Endodermal cell (in vitro differentiated cells): ENCODE measurements around the gene ZNF70. TPM values are rescaled to one million over a fixed set of nuclear protein-coding genes. Genes with fewer than 3 reads are reported as not detected.

Experiments
- DNase-seq: peaks from one replicate; pipeline ENCODE4 v3.0.0-alpha.2; 2017
- H3K27ac ChIP-seq: 2 replicates; pipeline ENCODE4 v1.5.1; 2013; ENCODE audit warnings: mild to moderate bottlenecking, low read depth, low read length, moderate library complexity
- H3K27me3 ChIP-seq: 2 replicates; pipeline ENCODE4 v1.6.1; 2013; ENCODE audit warnings: mild to moderate bottlenecking, low read length, moderate library complexity; ENCODE audit not compliant: insufficient read depth, control insufficient read depth, poor library complexity, severe bottlenecking
- H3K36me3 ChIP-seq: 2 replicates; pipeline ENCODE4 v1.7.0; 2013; ENCODE audit warnings: mild to moderate bottlenecking, low read length, moderate library complexity; ENCODE audit not compliant: control insufficient read depth, insufficient read depth
- H3K4me1 ChIP-seq: one replicate; pipeline ENCODE4 v1.7.0; 2013; ENCODE audit warnings: low read length; ENCODE audit not compliant: control insufficient read depth, insufficient read depth
- H3K4me3 ChIP-seq: 2 replicates; pipeline ENCODE4 v1.5.1; 2013; ENCODE audit warnings: mild to moderate bottlenecking, low read length, moderate library complexity
- H3K9ac ChIP-seq: 2 replicates; pipeline ENCODE4 v1.6.1; 2013; ENCODE audit warnings: mild to moderate bottlenecking, low read length, moderate library complexity; ENCODE audit not compliant: poor library complexity, severe bottlenecking; ENCODE audit errors: extremely low read depth
- H3K9me3 ChIP-seq: 2 replicates; pipeline ENCODE4 v1.6.1; 2013; ENCODE audit warnings: mild to moderate bottlenecking, low read length, moderate library complexity; ENCODE audit not compliant: control insufficient read depth
- H3K27ac Mint-ChIP-seq: 2 replicates; pipeline ENCODE4 v1.8.0; 2020; ENCODE audit warnings: mixed read lengths
- H3K27me3 Mint-ChIP-seq: 2 replicates; pipeline ENCODE4 v1.8.0; 2021; ENCODE audit warnings: mild to moderate bottlenecking, mixed read lengths; ENCODE audit not compliant: insufficient read depth
- H3K36me3 Mint-ChIP-seq: 2 replicates; pipeline ENCODE4 v1.8.0; 2020; ENCODE audit warnings: low read depth, mixed read lengths
- H3K4me1 Mint-ChIP-seq: 2 replicates; pipeline ENCODE4 v1.8.0; 2020; ENCODE audit warnings: mixed read lengths
- H3K4me3 Mint-ChIP-seq: 2 replicates; pipeline ENCODE4 v1.8.0; 2020; ENCODE audit warnings: mild to moderate bottlenecking, moderate library complexity, mixed read lengths
- H3K9me3 Mint-ChIP-seq: 2 replicates; pipeline ENCODE4 v1.8.0; 2020; ENCODE audit warnings: mild to moderate bottlenecking, mixed read lengths
- CTCF ChIP-seq: fragments of 200-600 bp; sonication (generic); conservative IDR thresholded peaks from 2 replicates; pipeline ENCODE4 v1.5.0; 2021; ENCODE audit warnings: antibody characterized with exemption, mild to moderate bottlenecking
- whole genome bisulfite sequencing, 2 experiments: methylation state at CpG; one replicate each; pipeline versions ENCODE4 v1.1.5 to v1.1.7; 2013; ENCODE audit warnings: missing lambda C conversion rate in 2 of 2, mixed read lengths in 1 of 2; ENCODE audit not compliant: insufficient coverage in 1 of 2, insufficient read length in 1 of 2; 5-methylcytosine and 5-hydroxymethylcytosine counted together
- total RNA-seq, 2 donors: library from RNA; stranded (reverse); fragmentation: NEBNext Ultra II Directional in 1 of 2; extraction: Animal tissue kit (Norgen Biotek cat#: 25700) in 1 of 2; gene quantifications; 2 replicates in 1 of 2; 3 replicates in 1 of 2; pipeline ENCODE4 v1.2.1, GENCODE V29; 2021

ZNF70 gene
- total RNA-seq, 2 donors from 2014 or later: 4.7 to 5.7 TPM

GRCh38 chr22:23750367-23750713, 572 bp downstream of the ZNF70 start:
- H3K9ac ChIP-seq: peak overlapping the region; percentile 55
- Mint-ChIP-seq H3K4me3 (peak overlapping the region; percentile 65), H3K4me1 (peaks cover 10% of the 10 kb centered on the region), H3K27me3 (no peaks in the 10 kb centered on the region), H3K9me3 (no peaks in the 10 kb centered on the region), H3K27ac (peak overlapping the region; percentile 72), H3K36me3 (peaks cover 11% of the 10 kb centered on the region)
- no peak for TF ChIP-seq CTCF
- peak overlapping the region; percentile 93 for H3K4me3 ChIP-seq
- no peaks in the 10 kb centered on the region for H3K4me1 ChIP-seq
- no peaks in the 10 kb centered on the region for H3K27me3 ChIP-seq
- no peaks in the 10 kb centered on the region for H3K36me3 ChIP-seq
- H3K27ac ChIP-seq: no peak overlapping the region
- H3K9me3 ChIP-seq: no peaks in the 10 kb centered on the region
- WGBS, 2 experiments: 52 to 60% methylated on average over 5 of the region's 5 CpGs
- no peak for DNase-seq

- no peak overlapping the region for H3K9ac ChIP-seq
- peak overlapping the region; percentile 93 for H3K4me3 ChIP-seq
- Mint-ChIP-seq H3K36me3 (peaks cover 15% of the 10 kb centered on the region), H3K9me3 (peaks cover 4% of the 10 kb centered on the region), H3K4me3 (peak overlapping the region; percentile 65), H3K4me1 (peaks cover 10% of the 10 kb centered on the region), H3K27me3 (no peaks in the 10 kb centered on the region), H3K27ac (no peak overlapping the region)
- H3K27ac ChIP-seq: no peak overlapping the region
- H3K27me3 ChIP-seq: no peaks in the 10 kb centered on the region
- no peak for DNase-seq
- no peak for TF ChIP-seq CTCF
- 94 to 97% methylated on average over 12 of the region's 12 CpGs for WGBS, 2 experiments
- no peaks in the 10 kb centered on the region for H3K9me3 ChIP-seq
- peaks cover 4% of the 10 kb centered on the region for H3K36me3 ChIP-seq
- no peaks in the 10 kb centered on the region for H3K4me1 ChIP-seq
Observed at GRCh38 chr22:23749841-23750301, 1.0 kb downstream of the ZNF70 start.

- DNase-seq: no peak
- H3K4me3 Mint-ChIP-seq: no peak overlapping the region
- H3K27me3 ChIP-seq: no peaks in the 10 kb centered on the region
Observed at GRCh38 chr22:23745791-23746190, 5.1 kb downstream of the ZNF70 start.

More at GRCh38 chr22:23745791-23746190, 5.1 kb downstream of the ZNF70 start:
- Mint-ChIP-seq H3K27ac (no peak overlapping the region), H3K36me3 (peaks cover 39% of the 10 kb centered on the region), H3K27me3 (no peaks in the 10 kb centered on the region), H3K9me3 (peaks cover 17% of the 10 kb centered on the region), H3K4me1 (peaks cover 10% of the 10 kb centered on the region)
- Histone ChIP-seq H3K4me1 (no peaks in the 10 kb centered on the region), H3K4me3 (no peak overlapping the region), H3K27ac (no peak overlapping the region), H3K9ac (no peak overlapping the region), H3K9me3 (no peaks in the 10 kb centered on the region), H3K36me3 (peaks cover 20% of the 10 kb centered on the region)
- WGBS, 2 experiments: 93% methylated on average over 6 of the region's 6 CpGs; no CpG with 5 or more reads in 1 of the 2 experiments
- TF ChIP-seq CTCF: no peak
